Fibroblast of peridontal ligament (primary cell): ENCODE results near the gene BCL11B.
A peak's percentile ranks its signal among the peaks of the same experiment; 100 is the strongest.

Experiments used
- DNase-seq: peaks from one replicate; pipeline ENCODE4 v3.0.0-alpha.2; 2010; ENCODE audit errors: extremely low read depth

The BCL11B gene

GRCh38 chr14:99271951-99272631 lies at the start of gene BCL11B:
Gene BCL11B (minus strand): TSS chr14:99272197. CDS start chr14:99271218, 979 bp downstream.
- peak; percentile 79 for DNase-seq

GRCh38 chr14:99321236-99321925 lies 49.4 kb upstream of the BCL11B start:
- DNase-seq, result no peak

GRCh38 chr14:99320621-99321235 lies 48.7 kb upstream of the BCL11B start:
- no peak for DNase-seq

GRCh38 chr14:99320105-99320572 lies 48.1 kb upstream of the BCL11B start:
- peak; percentile 3 for DNase-seq

GRCh38 chr14:99318959-99319295 lies 46.9 kb upstream of the BCL11B start:
- DNase-seq, result no peak

GRCh38 chr14:99318091-99318958 lies 46.3 kb upstream of the BCL11B start:
- no peak for DNase-seq

GRCh38 chr14:99317231-99318090 lies 45.5 kb upstream of the BCL11B start:
- DNase-seq, result no peak

GRCh38 chr14:99316281-99317163 lies 44.5 kb upstream of the BCL11B start:
- no peak for DNase-seq

- DNase-seq, result no peak
Measured at GRCh38 chr14:99315197-99315596, 43.2 kb upstream of the BCL11B start.

GRCh38 chr14:99314623-99315022 lies 42.6 kb upstream of the BCL11B start:
- DNase-seq, result no peak

GRCh38 chr14:99313234-99313633 lies 41.2 kb upstream of the BCL11B start:
- no peak for DNase-seq

GRCh38 chr14:99312106-99312505 lies 40.1 kb upstream of the BCL11B start:
- DNase-seq, result no peak

- DNase-seq, result no peak
Measured at GRCh38 chr14:99309220-99309766, 37.3 kb upstream of the BCL11B start.

- DNase-seq, result no peak
Measured at GRCh38 chr14:99304208-99304607, 32.2 kb upstream of the BCL11B start.

GRCh38 chr14:99300190-99300589 lies 28.2 kb upstream of the BCL11B start:
- DNase-seq, result no peak

- no peak for DNase-seq
Measured at GRCh38 chr14:99296517-99296916, 24.5 kb upstream of the BCL11B start.

GRCh38 chr14:99289394-99290189 lies 17.6 kb upstream of the BCL11B start:
- DNase-seq, result no peak

GRCh38 chr14:99288948-99289347 lies 17.0 kb upstream of the BCL11B start:
- no peak for DNase-seq
